ENCODE results near the gene FLRT1.

The FLRT1 gene

DNA sequence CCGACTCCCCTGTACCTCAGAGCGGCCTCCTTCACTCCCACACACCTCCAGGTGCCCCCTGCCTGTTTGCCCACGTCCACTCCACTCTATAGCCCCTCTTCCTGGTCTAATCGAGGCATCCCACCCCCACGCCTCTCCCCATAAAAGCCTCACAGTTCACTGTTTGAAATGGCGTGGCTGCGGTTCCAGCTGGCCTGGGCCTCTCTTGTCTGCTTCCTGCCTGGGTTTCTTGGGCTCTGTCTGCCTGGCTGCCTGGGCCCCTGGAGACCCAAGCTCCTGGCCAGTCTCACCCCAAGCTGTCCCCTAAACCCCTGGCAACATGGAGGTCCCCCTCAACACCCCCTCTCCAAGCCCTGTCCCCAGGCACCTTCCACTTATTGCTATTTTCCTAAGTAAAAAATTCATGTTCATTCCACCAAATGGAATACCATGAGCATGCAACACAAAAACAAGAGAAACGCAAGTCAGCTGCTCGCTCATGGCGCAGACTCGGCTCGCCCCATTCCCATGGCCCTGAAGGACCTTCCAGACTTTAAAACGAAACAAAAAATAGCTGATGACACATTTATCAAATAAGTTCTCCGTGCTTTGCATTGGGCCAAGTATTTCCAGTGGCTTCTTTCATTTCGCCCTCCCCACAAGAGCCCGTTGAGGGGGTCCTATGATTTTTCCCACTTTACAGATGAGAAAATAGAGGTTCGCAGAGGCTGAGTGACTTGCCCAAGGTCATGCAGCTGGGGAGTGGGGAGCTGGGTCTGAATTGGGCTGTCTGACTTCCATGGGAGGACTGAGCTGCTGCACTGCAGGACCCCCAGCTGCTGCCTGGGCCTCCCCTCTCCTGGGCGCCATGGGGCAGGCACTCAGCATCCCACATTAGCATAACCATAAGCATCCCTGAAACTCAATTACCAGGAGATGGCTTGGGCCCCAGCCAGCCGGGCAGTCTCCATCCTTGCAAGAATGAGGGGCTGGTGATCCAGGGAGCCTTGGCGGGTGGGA is 11.7 kb upstream of the FLRT1 start:
- DNase-seq (ENCODE audit: low read depth), result no peak

DNA sequence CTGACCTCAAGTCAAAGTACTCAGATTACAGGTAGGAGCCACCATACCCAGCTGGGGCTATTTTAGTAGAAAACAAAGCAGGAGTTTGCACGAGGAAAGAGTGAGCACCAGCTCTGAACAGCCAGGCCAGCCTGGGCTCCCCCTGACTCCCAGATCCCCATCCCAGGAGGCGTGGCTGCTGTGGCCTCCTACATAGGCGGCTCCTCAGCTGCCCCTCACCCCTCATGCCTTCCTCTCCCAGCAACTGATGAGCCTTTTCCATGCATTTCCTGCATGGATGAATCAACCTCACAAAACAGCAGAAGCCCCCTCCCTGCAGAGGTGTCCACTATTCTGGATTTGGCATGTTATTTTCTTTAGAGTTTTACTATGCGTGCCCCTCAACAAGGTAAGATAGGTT is 10.5 kb upstream of the FLRT1 start:
- no peak for DNase-seq (ENCODE audit: low read depth)

- DNase-seq (ENCODE audit: low read depth), result no peak
Measured at GRCh38 chr11:64026575-64027205, 9.0 kb upstream of the FLRT1 start.

DNA sequence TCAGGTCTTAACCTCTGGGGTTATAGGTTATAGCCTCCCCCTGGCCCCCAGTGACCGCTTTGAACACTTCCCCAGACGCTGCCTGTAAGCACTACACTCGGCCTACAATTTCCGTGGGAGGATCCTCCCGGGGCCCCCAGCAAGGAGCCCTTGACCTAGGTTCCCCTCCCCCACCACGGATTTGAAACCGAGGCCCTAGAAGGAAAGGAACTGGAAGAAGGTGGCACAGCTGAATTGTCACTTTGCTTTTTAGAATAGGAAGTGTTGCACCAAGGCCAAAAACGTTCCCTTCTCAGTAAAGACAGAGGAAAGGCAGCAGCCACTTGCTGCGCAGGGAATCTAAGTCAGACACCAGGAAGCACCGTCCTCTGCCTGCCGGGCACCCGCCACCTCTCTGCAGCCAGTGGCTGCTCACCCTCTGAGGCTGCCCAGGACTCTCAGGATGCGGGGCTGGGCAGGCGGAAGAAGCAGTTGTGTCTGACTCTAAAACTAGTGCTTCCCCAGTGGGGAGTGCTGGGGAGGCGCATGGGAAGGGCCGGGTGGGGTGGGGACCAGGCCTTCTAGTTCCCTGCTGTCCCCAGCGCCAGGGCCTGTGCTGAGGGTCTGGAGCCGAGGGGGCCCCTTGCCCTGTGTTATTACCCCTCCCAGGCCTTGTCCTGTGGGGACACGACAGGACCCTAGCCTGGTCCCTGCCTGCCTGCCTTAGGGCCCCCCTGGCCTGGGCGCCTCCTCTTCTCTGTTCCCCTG is 7.9 kb upstream of the FLRT1 start:
- no peak for DNase-seq (ENCODE audit: low read depth)

GRCh38 chr11:64028398-64029115 is 7.2 kb upstream of the FLRT1 start:
- DNase-seq (ENCODE audit: low read depth), result no peak

- DNase-seq (ENCODE audit: low read depth), result no peak
Measured at GRCh38 chr11:64029773-64030172, 6.0 kb upstream of the FLRT1 start.

DNA sequence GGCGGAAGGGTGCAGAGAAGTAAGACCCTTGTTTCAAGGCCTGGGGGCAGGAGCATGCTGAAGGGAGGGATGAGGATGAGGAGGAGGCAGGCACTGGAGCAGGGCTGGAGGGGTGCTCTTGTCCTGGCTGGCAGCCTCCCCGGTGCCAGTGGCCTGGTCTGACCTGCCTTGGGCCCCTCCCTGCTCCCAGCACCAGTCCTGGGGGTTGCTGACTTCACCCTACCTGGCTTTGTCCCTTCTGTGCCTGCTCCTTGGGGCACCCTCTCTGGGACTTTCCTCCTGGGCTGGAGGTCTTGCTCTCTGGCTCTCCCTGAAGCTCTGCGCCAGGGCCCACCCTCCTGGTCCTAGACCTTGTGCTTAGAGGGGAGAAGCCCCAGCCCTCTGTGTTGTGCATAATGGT is 4.7 kb upstream of the FLRT1 start:
- no peak for DNase-seq (ENCODE audit: low read depth)

- no peak for DNase-seq (ENCODE audit: low read depth)
Measured at GRCh38 chr11:64032050-64032449, 3.7 kb upstream of the FLRT1 start.

DNA sequence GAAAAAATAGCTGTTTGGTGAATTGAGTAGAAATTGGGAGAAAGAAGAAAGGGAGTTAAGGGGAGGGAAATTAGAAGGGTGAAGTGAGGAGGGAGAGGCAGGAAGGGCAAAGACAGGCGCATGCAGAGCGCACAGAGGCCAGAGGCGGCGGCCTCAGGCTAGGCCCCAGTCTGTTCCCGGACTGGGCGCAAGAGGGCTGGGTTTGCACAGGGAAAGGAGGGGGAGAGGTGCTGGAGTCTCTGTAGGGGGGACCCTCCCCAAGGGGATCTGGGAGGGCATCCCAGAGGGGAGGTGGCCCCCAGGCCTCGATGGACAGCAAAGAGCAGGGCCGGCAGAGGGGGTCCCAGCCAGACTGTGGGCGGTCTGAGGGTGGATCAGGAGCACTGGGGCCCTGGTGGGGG is 1.3 kb upstream of the FLRT1 start:
- no peak for DNase-seq (ENCODE audit: low read depth)

- no peak for DNase-seq (ENCODE audit: low read depth)
Measured at GRCh38 chr11:64035081-64035524, 628 bp upstream of the FLRT1 start.

- DNase-seq (ENCODE audit: low read depth), result no peak
Measured at GRCh38 chr11:64036087-64037026, 626 bp downstream of the FLRT1 start.

DNA sequence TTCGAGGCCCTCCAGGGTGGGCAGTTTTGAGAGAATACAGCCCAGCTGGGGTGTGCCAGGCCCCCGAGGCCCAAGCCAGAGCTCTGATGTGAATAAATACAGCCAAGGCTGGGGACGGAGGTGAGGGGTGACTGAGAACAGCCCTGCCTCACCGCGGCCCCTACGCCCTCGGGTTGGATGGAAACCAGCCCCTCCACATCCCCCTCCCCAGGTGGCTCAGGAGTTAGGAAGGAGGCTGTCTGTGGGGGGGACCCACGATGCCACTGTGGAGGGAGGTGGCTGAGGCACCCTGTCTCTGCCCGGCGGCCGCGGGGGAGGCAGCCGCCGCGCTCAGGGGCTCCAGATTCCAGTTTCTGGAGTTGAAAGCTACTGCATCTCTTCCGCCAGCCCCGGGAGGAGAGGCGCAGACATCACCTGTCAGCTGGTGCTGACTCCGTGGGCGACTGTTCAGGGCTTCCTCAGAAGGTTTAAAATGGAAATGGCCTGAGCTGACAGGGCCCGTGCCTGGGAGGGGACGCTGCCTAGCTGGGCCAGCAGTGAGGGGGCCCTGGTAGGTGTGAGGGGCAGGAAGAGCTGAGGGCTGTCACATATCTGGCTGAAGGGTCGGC is 1.4 kb downstream of the FLRT1 start:
- no peak for DNase-seq (ENCODE audit: low read depth)

GRCh38 chr11:64038500-64038899 is 2.8 kb downstream of the FLRT1 start:
- no peak for DNase-seq (ENCODE audit: low read depth)

GRCh38 chr11:64039012-64039665 is 3.4 kb downstream of the FLRT1 start:
- no peak for DNase-seq (ENCODE audit: low read depth)

DNA sequence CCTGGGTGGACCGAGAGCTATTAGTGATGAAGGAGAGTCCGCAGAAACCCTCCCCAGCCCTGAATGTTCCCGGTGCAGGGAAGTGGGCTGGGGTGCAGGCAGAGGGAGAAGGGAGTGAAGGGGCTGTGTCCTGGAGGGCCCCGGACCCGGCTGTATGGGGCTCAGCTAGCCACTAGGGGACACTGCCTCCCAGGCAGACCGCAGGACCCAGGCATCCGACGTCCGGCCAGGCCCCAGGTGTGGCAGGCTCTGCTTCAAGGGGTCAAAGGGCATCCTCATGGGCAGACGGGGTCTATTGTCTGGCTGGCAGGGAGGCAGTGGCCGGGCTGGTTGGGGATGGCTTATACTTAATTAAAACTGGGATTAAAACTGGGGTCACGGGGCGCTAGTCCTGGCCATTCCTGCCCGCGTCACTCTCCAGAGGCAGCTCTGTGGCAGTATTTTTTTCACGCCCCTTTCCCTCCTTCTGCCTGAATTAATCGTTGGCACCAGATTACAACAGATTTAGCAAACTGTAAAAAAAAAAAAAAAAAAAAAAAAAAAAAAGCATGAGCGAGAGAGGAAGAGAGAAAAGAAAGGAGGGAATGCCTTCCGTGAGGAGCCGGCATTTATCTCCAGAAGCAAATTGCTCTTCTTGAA is 5.1 kb downstream of the FLRT1 start:
- DNase-seq (ENCODE audit: low read depth), result no peak

GRCh38 chr11:64041846-64042245 is 6.1 kb downstream of the FLRT1 start:
- no peak for DNase-seq (ENCODE audit: low read depth)

GRCh38 chr11:64042301-64042700 is 6.6 kb downstream of the FLRT1 start:
- no peak for DNase-seq (ENCODE audit: low read depth)

DNA sequence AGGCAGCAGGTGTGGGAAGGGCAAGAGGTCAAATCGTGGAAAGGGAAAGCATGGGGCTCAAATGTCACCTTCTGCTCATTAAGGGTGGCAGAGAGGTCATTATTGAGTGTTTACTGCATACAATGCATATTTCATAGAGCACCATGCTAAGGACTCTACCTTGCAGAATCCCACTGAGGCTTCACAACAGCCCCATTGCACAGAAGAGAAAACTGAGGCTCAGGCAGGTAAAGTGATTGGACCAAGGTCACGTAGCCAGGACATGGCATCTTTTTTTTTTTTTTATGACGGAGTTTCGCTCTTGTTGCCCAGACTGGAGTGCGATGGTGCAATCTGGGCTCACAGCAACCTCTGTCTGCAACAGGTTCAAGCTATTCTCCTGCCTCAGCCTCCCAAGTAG is 7.8 kb downstream of the FLRT1 start:
- DNase-seq (ENCODE audit: low read depth), result no peak

GRCh38 chr11:64044730-64045393 is 9.1 kb downstream of the FLRT1 start:
- DNase-seq (ENCODE audit: low read depth), result no peak

Data from activated T-helper 9 cell treated with anti-CD3 and anti-CD28 coated beads, Interleukin-2, amount 50 U/mL, for 16 hours (primary cell).